Measurements from ENCODE around the gene BSPRY. TPM values are rescaled to one million over a fixed set of nuclear protein-coding genes. Genes with fewer than 3 reads are reported as not detected.
A peak's percentile ranks its signal among the peaks of the same experiment; 100 is the strongest.

The BSPRY gene
- total RNA-seq, 1 donor, result not detected

- TF ChIP-seq CTCF (IDR thresholded peaks at IDR 0.05; ENCODE audit: insufficient read depth, low read depth, low read length), result no peak
These were observed 9.2 kb upstream of the BSPRY start, which contains the start of gene WDR31 for GRCh38 chr9:113340011-113340699. WDR31 (minus strand) TSS chr9:113340275; CDS start chr9:113332022, 8,253 bp downstream.

GRCh38 chr9:113341712-113342410, 7.5 kb upstream of the BSPRY start:
- no peak overlapping the region for H3K4me3 ChIP-seq (ENCODE audit: low read depth, low read length)
- TF ChIP-seq CTCF (IDR thresholded peaks at IDR 0.05; ENCODE audit: insufficient read depth, low read depth, low read length), result no peak
- DNase-seq (ENCODE audit: low read depth), result no peak

More at GRCh38 chr9:113340011-113340699, 9.2 kb upstream of the BSPRY start, which contains the start of gene WDR31:
- peak; percentile 90 for DNase-seq (ENCODE audit: low read depth)
- peak within 1 kb of the TSS; percentile 88 for H3K4me3 ChIP-seq (ENCODE audit: low read depth, low read length)

- TF ChIP-seq CTCF (IDR thresholded peaks at IDR 0.05; ENCODE audit: insufficient read depth, low read depth, low read length), result no peak
- DNase-seq (ENCODE audit: low read depth), result peak; percentile 79
- H3K4me3 ChIP-seq (ENCODE audit: low read depth, low read length), result no peak overlapping the region
These were observed 5.6 kb upstream of the BSPRY start for GRCh38 chr9:113343732-113344231.

- no peak overlapping the region for H3K4me3 ChIP-seq (ENCODE audit: low read depth, low read length)
- DNase-seq (ENCODE audit: low read depth), result no peak
- TF ChIP-seq CTCF (IDR thresholded peaks at IDR 0.05; ENCODE audit: insufficient read depth, low read depth, low read length), result no peak
These were observed 4.2 kb upstream of the BSPRY start for GRCh38 chr9:113345190-113345589.

GRCh38 chr9:113345671-113346070, 3.7 kb upstream of the BSPRY start:
- DNase-seq (ENCODE audit: low read depth), result no peak
- TF ChIP-seq CTCF (IDR thresholded peaks at IDR 0.05; ENCODE audit: insufficient read depth, low read depth, low read length), result no peak
- H3K4me3 ChIP-seq (ENCODE audit: low read depth, low read length), result no peak overlapping the region

GRCh38 chr9:113348437-113348836, 904 bp upstream of the BSPRY start:
- no peak overlapping the region for H3K4me3 ChIP-seq (ENCODE audit: low read depth, low read length)
- TF ChIP-seq CTCF (IDR thresholded peaks at IDR 0.05; ENCODE audit: insufficient read depth, low read depth, low read length), result no peak
- DNase-seq (ENCODE audit: low read depth), result no peak

All from fibroblast of villous mesenchyme (primary cell).